Trophoblast cell (in vitro differentiated cells and primary cell): Measurements from ENCODE around the gene CDYL.

ENCODE experiments used
- DNase-seq, 2 donors: peaks; one replicate each; pipeline ENCODE4 v3.0.0-alpha.2; 2016
- H2AFZ ChIP-seq: 2 replicates; pipeline ENCODE4 v1.6.1; 2013; ENCODE audit warnings: low read length, moderate library complexity, mild to moderate bottlenecking; ENCODE audit not compliant: insufficient read depth, poor library complexity
- H2AK5ac ChIP-seq: 2 replicates; pipeline ENCODE4 v1.6.1; 2013; ENCODE audit warnings: mild to moderate bottlenecking, low read length
- H2BK120ac ChIP-seq: 2 replicates; pipeline ENCODE4 v1.6.1; 2013; ENCODE audit warnings: low read length, mild to moderate bottlenecking, moderate library complexity; ENCODE audit not compliant: insufficient read depth, poor library complexity
- H2BK12ac ChIP-seq: 2 replicates; pipeline ENCODE4 v1.6.1; 2013; ENCODE audit warnings: mild to moderate bottlenecking, low read length, moderate library complexity
- H2BK5ac ChIP-seq: 2 replicates; pipeline ENCODE4 v1.6.1; 2013; ENCODE audit warnings: low read length, low read depth, moderate library complexity, mild to moderate bottlenecking; ENCODE audit not compliant: poor library complexity
- H3K14ac ChIP-seq: 2 replicates; pipeline ENCODE4 v1.6.1; 2013; ENCODE audit warnings: mild to moderate bottlenecking, low read length
- H3K18ac ChIP-seq: 2 replicates; pipeline ENCODE4 v1.6.1; 2013; ENCODE audit warnings: mild to moderate bottlenecking, low read length
- H3K23ac ChIP-seq: 2 replicates; pipeline ENCODE4 v1.6.1; 2013; ENCODE audit warnings: low read length
- H3K27ac ChIP-seq: 2 replicates; pipeline ENCODE4 v1.5.1; 2013; ENCODE audit warnings: low read depth, mild to moderate bottlenecking, inconsistent platforms, low read length, moderate library complexity
- H3K27me3 ChIP-seq: 2 replicates; pipeline ENCODE4 v1.6.1; 2013; ENCODE audit warnings: inconsistent platforms, mild to moderate bottlenecking, low read length, moderate library complexity; ENCODE audit not compliant: insufficient read depth
- H3K36me3 ChIP-seq, 2 experiments: 1 replicate in 1 of 2; 2 replicates in 1 of 2; pipeline ENCODE4 v1.6.1; 2013; ENCODE audit warnings: low read length in 2 of 2, mild to moderate bottlenecking in 2 of 2, moderate library complexity in 1 of 2; ENCODE audit not compliant: insufficient read depth in 2 of 2, control insufficient read depth in 1 of 2
- H3K4ac ChIP-seq: 2 replicates; pipeline ENCODE4 v1.6.1; 2013; ENCODE audit warnings: low read depth, mild to moderate bottlenecking, low read length, moderate library complexity
- H3K4me1 ChIP-seq, 2 experiments: 1 replicate in 1 of 2; 2 replicates in 1 of 2; pipeline ENCODE4 v1.6.1; 2013; ENCODE audit warnings: low read length in 2 of 2, mild to moderate bottlenecking in 2 of 2, moderate library complexity in 1 of 2; ENCODE audit not compliant: insufficient read depth in 2 of 2, control insufficient read depth in 1 of 2
- H3K4me2 ChIP-seq: 2 replicates; pipeline ENCODE4 v1.6.1; 2013; ENCODE audit warnings: inconsistent platforms, mild to moderate bottlenecking, low read length, moderate library complexity
- H3K4me3 ChIP-seq: 2 replicates; pipeline ENCODE4 v1.5.1; 2013; ENCODE audit warnings: mild to moderate bottlenecking, low read depth, low read length, inconsistent platforms
- H3K79me1 ChIP-seq: one replicate; pipeline ENCODE4 v1.6.1; 2013; ENCODE audit warnings: low read length
- H3K79me2 ChIP-seq: 2 replicates; pipeline ENCODE4 v1.6.1; 2013; ENCODE audit warnings: low read length, mild to moderate bottlenecking; ENCODE audit not compliant: control insufficient read depth, insufficient read depth, poor library complexity
- H3K9ac ChIP-seq: 2 replicates; pipeline ENCODE4 v1.6.1; 2013; ENCODE audit warnings: mild to moderate bottlenecking, low read length
- H3K9me3 ChIP-seq: 2 replicates; pipeline ENCODE4 v1.6.1; 2013; ENCODE audit warnings: low read depth, mild to moderate bottlenecking, control low read depth, inconsistent platforms, low read length; ENCODE audit not compliant: insufficient read depth
- H4K12ac ChIP-seq: 2 replicates; pipeline ENCODE4 v1.6.1; 2013; ENCODE audit warnings: low read depth, mild to moderate bottlenecking, low read length, moderate library complexity
- H4K8ac ChIP-seq: 2 replicates; pipeline ENCODE4 v1.6.1; 2013; ENCODE audit warnings: low read depth, mild to moderate bottlenecking, low read length, moderate library complexity
- H4K91ac ChIP-seq: one replicate; pipeline ENCODE4 v1.6.1; 2013; ENCODE audit warnings: low read depth, mild to moderate bottlenecking, low read length, moderate library complexity
- WGBS: extraction: QIAGEN DNeasy Blood & Tissue Kit; methylation state at CpG from one replicate; pipeline ENCODE4 v1.1.7; 2013; ENCODE audit warnings: missing lambda C conversion rate; ENCODE audit not compliant: insufficient read length, insufficient coverage; ENCODE audit errors: extremely low coverage; 5-methylcytosine and 5-hydroxymethylcytosine counted together

The CDYL gene

DNA sequence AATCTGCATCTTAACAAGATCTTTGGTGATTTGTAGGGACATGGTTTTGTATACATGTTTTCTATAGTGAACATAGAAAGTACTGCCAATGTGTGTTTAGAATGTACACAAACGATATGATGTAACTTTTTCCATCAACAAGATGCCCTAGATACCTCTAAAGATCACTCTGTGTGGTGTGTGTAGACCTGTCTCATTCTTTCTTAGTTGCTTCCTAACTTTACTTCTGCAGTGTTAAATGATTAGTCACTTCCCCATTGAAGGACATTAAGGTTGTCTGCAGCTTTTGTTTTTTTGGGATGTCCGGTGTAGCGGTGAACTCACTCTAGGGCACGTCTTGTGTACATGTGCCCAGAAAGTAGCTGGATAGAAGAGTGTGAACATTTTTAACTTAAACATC lies 35.9 kb downstream of the CDYL start:
- H3K14ac ChIP-seq = no peak overlapping the region
- no peak overlapping the region for H2BK12ac ChIP-seq
- no peak overlapping the region for H3K23ac ChIP-seq
- H3K27ac ChIP-seq = no peak overlapping the region
- no peak overlapping the region for H3K4me3 ChIP-seq
- H3K9ac ChIP-seq = no peak overlapping the region
- H3K18ac ChIP-seq = no peak overlapping the region
- no peak overlapping the region for H4K12ac ChIP-seq
- no peaks in the 10 kb centered on the region for H3K27me3 ChIP-seq
- H4K8ac ChIP-seq = no peak overlapping the region
- H2AK5ac ChIP-seq = no peak overlapping the region
- H3K4ac ChIP-seq = peak overlapping the region; percentile 85
- H3K79me1 ChIP-seq = peaks cover 6% of the 10 kb centered on the region
- H2BK5ac ChIP-seq = no peak overlapping the region
- WGBS = no CpG with 5 or more reads among the region's 4 CpGs
- H2AFZ ChIP-seq = no peak overlapping the region
- no peaks in the 10 kb centered on the region for H3K36me3 ChIP-seq
- no peak overlapping the region for H3K4me2 ChIP-seq
- no peak overlapping the region for H2BK120ac ChIP-seq
- H4K91ac ChIP-seq = no peak overlapping the region
- no peaks in the 10 kb centered on the region for H3K9me3 ChIP-seq
- H3K4me1 ChIP-seq = peaks cover 9% of the 10 kb centered on the region in 2 experiments
- DNase-seq = peak in 1 of 2 donors; percentile 28
- peaks cover 27% of the 10 kb centered on the region for H3K79me2 ChIP-seq

DNA sequence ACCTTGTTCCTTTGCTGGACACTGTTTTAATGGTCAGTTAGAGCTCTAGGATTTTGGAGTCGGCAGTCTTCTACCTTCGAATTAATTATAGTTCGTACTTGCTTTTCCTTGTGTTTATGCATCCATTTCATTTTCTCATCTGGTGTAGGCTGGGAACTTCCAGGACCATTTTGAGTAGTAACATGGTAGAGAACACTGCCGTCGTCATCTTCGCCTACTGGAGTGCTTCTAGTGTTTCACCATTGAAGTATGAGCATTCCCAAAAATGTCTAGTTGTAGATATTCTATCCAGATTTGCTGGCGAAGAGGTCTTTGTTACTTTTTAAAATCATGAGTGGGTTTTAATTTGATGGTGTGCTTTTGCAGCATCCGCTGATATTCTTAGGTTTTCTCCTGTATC lies 36.9 kb downstream of the CDYL start:
- Histone ChIP-seq H3K4me2 (no peak overlapping the region), H3K4me3 (no peak overlapping the region), H3K4me1 (peaks cover 7 to 9% of the 10 kb centered on the region in 2 experiments), H4K91ac (no peak overlapping the region), H3K79me1 (peaks cover 6% of the 10 kb centered on the region), H2BK5ac (no peak overlapping the region), H2AK5ac (no peak overlapping the region), H3K9me3 (no peaks in the 10 kb centered on the region), H3K4ac (peak overlapping the region; percentile 90), H3K36me3 (no peaks in the 10 kb centered on the region), H2BK120ac (no peak overlapping the region), H3K18ac (no peak overlapping the region), H3K27me3 (no peaks in the 10 kb centered on the region), H3K79me2 (peaks cover 25% of the 10 kb centered on the region), H3K9ac (no peak overlapping the region), H3K14ac (no peak overlapping the region), H4K8ac (no peak overlapping the region), H4K12ac (no peak overlapping the region), H3K27ac (no peak overlapping the region), H2BK12ac (no peak overlapping the region), H3K23ac (no peak overlapping the region), H2AFZ (no peak overlapping the region)
- DNase-seq = no peak
- no CpG with 5 or more reads among the region's 8 CpGs for WGBS

DNA sequence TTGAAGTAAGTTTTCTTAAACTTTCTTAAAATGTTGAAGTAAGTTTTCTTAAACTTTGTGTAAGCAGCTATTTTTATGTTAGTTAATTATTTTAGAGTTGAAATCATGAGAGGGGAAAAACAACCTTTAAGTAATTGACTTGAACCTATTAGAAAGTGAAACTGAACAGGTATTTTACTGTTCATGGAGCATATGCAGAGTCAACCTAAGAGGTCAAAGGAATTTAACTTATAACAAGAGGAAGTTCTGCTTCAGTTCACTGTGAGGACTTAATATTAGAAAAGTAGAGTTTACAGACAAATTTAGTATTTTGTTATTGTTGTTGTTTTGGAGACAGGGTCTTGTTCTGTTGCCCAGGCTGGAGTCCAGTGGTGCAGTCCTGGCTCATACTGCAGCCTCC lies 38.0 kb downstream of the CDYL start:
- no peak overlapping the region for H3K27ac ChIP-seq
- H4K91ac ChIP-seq = no peak overlapping the region
- peak overlapping the region; percentile 98 for H3K4ac ChIP-seq
- H4K8ac ChIP-seq = no peak overlapping the region
- H3K27me3 ChIP-seq = no peaks in the 10 kb centered on the region
- H3K36me3 ChIP-seq = no peaks in the 10 kb centered on the region
- no peak overlapping the region for H4K12ac ChIP-seq
- no peak overlapping the region for H2BK5ac ChIP-seq
- peaks cover 7 to 9% of the 10 kb centered on the region in 2 experiments for H3K4me1 ChIP-seq
- H3K4me3 ChIP-seq = no peak overlapping the region
- no peaks in the 10 kb centered on the region for H3K9me3 ChIP-seq
- H3K14ac ChIP-seq = no peak overlapping the region
- H3K23ac ChIP-seq = no peak overlapping the region
- H3K79me2 ChIP-seq = peaks cover 23% of the 10 kb centered on the region
- H2BK12ac ChIP-seq = peak overlapping the region; percentile 40
- H2AK5ac ChIP-seq = no peak overlapping the region
- peak overlapping the region; percentile 78 for H3K18ac ChIP-seq
- H3K4me2 ChIP-seq = no peak overlapping the region
- H3K79me1 ChIP-seq = peaks cover 6% of the 10 kb centered on the region
- no peak for DNase-seq
- no peak overlapping the region for H2AFZ ChIP-seq
- H3K9ac ChIP-seq = no peak overlapping the region
- H2BK120ac ChIP-seq = no peak overlapping the region

DNA sequence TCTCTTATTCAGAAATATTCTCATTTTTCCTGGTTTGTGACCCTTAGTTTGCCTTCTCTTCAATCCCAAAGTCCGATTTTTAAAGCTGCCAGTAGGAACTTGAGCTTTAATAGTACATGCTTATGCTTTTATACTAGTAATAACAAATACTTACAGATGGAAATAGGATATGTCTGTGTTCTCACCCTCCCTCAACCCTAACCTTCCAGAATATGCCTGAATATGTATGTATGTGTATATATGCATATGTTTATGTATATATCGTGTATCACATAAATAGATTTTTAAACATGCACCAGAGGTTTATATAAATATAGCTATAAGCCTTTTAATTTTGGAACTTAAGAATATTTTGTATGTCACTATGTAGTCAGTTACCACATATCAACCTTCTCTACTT lies 38.8 kb downstream of the CDYL start:
- WGBS = no CpG with 5 or more reads among the region's 2 CpGs
- Histone ChIP-seq H2BK12ac (no peak overlapping the region), H4K8ac (no peak overlapping the region), H3K23ac (no peak overlapping the region), H3K4me3 (no peak overlapping the region), H3K36me3 (no peaks in the 10 kb centered on the region), H3K4ac (peak overlapping the region; percentile 98), H2AFZ (no peak overlapping the region), H2BK120ac (no peak overlapping the region), H3K27ac (no peak overlapping the region), H2AK5ac (no peak overlapping the region), H3K9me3 (no peaks in the 10 kb centered on the region), H2BK5ac (no peak overlapping the region), H3K9ac (no peak overlapping the region), H3K4me2 (no peak overlapping the region), H3K79me2 (peaks cover 28% of the 10 kb centered on the region), H3K79me1 (peaks cover 6% of the 10 kb centered on the region), H3K18ac (no peak overlapping the region), H4K12ac (no peak overlapping the region), H4K91ac (no peak overlapping the region), H3K27me3 (no peaks in the 10 kb centered on the region), H3K4me1 (peaks cover 11 to 13% of the 10 kb centered on the region in 2 experiments), H3K14ac (no peak overlapping the region)
- no peak for DNase-seq
